Choroid plexus epithelial cell (primary cell): ENCODE data around the gene UGT1A6.

ENCODE experiments used
- DNase-seq: peaks from one replicate; pipeline ENCODE4 v3.0.0-alpha.2; 2010; ENCODE audit warnings: low read depth
- H3K4me3 ChIP-seq: 2 replicates; pipeline ENCODE4 v1.5.1; 2011; ENCODE audit warnings: low read depth, mild to moderate bottlenecking, control low read depth, low read length, moderate library complexity
- TF ChIP-seq, protein P1 (sequence below): conservative IDR thresholded peaks from 2 replicates; pipeline ENCODE4 v1.5.1; 2011; ENCODE audit warnings: low read depth, mild to moderate bottlenecking, control low read depth, inconsistent platforms, low read length, moderate library complexity

Gene UGT1A6

DNA sequence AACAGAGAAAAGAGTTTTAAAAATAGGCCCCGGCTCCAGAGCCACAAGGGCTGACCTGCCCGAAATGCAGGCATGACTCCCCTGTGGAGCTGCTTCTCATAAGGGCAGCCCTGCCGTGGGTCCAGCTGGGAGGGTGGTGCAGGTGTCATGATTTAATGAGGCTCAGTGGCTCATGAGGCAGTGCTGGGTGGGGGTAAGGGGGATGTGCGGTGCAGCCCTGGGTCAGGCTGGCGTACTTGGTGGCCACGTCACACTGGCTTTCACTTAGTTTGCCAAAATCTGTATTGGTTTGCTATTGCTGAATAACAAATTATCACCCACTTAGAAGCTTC is 128.1 kb downstream of the UGT1A6 start:
- TF ChIP-seq, protein P1, sequence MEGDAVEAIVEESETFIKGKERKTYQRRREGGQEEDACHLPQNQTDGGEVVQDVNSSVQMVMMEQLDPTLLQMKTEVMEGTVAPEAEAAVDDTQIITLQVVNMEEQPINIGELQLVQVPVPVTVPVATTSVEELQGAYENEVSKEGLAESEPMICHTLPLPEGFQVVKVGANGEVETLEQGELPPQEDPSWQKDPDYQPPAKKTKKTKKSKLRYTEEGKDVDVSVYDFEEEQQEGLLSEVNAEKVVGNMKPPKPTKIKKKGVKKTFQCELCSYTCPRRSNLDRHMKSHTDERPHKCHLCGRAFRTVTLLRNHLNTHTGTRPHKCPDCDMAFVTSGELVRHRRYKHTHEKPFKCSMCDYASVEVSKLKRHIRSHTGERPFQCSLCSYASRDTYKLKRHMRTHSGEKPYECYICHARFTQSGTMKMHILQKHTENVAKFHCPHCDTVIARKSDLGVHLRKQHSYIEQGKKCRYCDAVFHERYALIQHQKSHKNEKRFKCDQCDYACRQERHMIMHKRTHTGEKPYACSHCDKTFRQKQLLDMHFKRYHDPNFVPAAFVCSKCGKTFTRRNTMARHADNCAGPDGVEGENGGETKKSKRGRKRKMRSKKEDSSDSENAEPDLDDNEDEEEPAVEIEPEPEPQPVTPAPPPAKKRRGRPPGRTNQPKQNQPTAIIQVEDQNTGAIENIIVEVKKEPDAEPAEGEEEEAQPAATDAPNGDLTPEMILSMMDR: no peak
- H3K4me3 ChIP-seq: no peak overlapping the region

DNA sequence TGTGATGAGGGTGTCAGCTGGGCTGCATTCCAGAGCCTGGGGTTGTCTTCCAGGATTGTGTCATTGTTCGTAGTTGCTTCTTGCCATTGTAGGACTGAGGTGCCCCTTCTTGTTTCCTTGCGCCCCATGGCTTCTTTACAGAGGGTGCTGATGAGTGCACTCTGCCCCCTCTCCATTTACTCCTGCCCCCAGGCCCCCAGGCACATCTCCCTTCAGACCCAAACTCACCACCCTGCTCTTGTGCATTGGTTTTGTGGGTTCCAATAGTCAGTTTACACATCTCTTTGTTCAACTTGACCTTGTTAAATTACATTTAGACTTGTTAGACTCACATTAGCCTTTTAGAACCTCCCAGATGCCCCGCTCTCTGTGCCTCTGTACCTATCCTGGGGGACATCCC is 128.5 kb downstream of the UGT1A6 start:
- TF ChIP-seq, protein P1: no peak

More for the DNA sequence above, 128.1 kb downstream of the UGT1A6 start:
- no peak for DNase-seq

DNA sequence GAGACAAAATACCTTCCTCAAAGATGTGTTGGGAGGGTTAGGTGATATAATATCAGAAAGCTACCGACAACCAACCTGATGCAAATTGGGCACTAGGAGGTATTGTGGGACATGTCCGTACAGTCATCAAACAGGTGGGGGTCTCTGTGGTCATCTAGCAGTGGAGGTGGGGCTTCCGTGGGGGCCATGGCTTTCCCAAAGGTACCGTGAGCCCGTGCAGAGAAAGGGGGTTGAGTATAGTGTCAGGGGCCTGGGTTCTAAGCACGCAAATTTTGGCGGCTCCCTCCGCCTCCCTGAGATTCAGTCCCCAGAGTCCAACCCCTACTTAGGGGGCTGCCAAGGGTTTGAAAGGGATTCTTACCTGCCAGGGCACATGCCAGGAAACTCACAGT is 129.0 kb downstream of the UGT1A6 start:
- TF ChIP-seq, protein P1: no peak
- no peak overlapping the region for H3K4me3 ChIP-seq
- no peak for DNase-seq

More for the DNA sequence above, 128.5 kb downstream of the UGT1A6 start:
- DNase-seq: no peak
- no peak overlapping the region for H3K4me3 ChIP-seq

DNA sequence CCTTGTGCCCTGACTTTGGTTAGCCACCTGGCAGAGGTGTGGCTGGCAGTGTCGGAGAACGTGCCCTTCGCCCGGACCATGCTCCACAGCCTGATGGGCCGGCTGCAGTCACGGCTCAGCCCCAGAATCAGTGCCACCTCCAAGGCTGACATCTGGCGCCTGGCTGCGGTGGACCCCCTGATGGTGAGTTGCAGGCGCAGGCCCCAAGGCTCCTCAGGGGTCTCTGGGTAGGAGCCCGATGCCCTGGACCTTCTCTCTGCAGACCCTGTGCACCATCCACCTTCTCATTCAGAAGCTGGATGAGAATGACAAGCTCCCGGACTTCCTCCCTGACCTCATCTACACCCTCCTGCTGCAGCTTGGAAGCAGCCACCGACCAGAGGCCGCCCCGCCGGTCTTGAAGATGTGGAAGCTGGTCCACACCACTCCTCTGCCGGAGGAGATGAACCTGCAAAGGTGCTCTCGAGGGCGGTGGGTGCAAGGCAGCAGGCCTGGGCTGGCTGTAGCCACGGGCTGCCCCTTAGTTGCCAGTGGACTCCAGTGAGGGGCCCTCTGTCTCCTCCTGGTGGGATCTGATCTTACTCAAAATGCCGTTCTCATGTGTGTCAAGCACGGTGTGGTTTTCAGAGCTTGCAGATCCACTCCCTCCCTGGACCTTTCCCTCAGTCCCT is 129.5 kb downstream of the UGT1A6 start:
- no peak overlapping the region for H3K4me3 ChIP-seq
- TF ChIP-seq, protein P1: no peak
- no peak for DNase-seq
